Right forelimb (tissue), 1 donor: Measurements from ENCODE around the gene ROR2.
A peak's percentile ranks its signal among the peaks of the same experiment; 100 is the strongest.

Experiments
- DNase-seq: peaks from one replicate; pipeline ENCODE4 v3.0.0-alpha.2; 2018

The ROR2 gene

GRCh38 chr9:91839926-91840465 lies 110.0 kb downstream of the ROR2 start:
- DNase-seq, result no peak

GRCh38 chr9:91837981-91838731 lies 111.9 kb downstream of the ROR2 start:
- DNase-seq, result no peak

GRCh38 chr9:91836515-91836914 lies 113.5 kb downstream of the ROR2 start:
- DNase-seq, result no peak

- no peak for DNase-seq
Measured at GRCh38 chr9:91835632-91836031, 114.4 kb downstream of the ROR2 start.

- DNase-seq, result no peak
Measured at GRCh38 chr9:91835216-91835615, 114.8 kb downstream of the ROR2 start.

GRCh38 chr9:91834740-91835139 lies 115.3 kb downstream of the ROR2 start:
- DNase-seq, result no peak

GRCh38 chr9:91833878-91834255 lies 116.2 kb downstream of the ROR2 start:
- DNase-seq, result no peak

- DNase-seq, result no peak
Measured at GRCh38 chr9:91833096-91833877, 116.7 kb downstream of the ROR2 start.

- no peak for DNase-seq
Measured at GRCh38 chr9:91832322-91832721, 117.7 kb downstream of the ROR2 start.

GRCh38 chr9:91825866-91826265 lies 124.2 kb downstream of the ROR2 start:
- no peak for DNase-seq

GRCh38 chr9:91825422-91825821 lies 124.6 kb downstream of the ROR2 start:
- no peak for DNase-seq

- peak; percentile 71 for DNase-seq
Measured at GRCh38 chr9:91824601-91825305, 125.3 kb downstream of the ROR2 start.

GRCh38 chr9:91824151-91824550 lies 125.9 kb downstream of the ROR2 start:
- DNase-seq, result no peak

- DNase-seq, result no peak
Measured at GRCh38 chr9:91820949-91821880, 128.8 kb downstream of the ROR2 start.

- DNase-seq, result no peak
Measured at GRCh38 chr9:91820126-91820750, 129.8 kb downstream of the ROR2 start.

GRCh38 chr9:91818647-91819403 lies 131.2 kb downstream of the ROR2 start:
- no peak for DNase-seq

- DNase-seq, result no peak
Measured at GRCh38 chr9:91818225-91818585, 131.8 kb downstream of the ROR2 start.

GRCh38 chr9:91817493-91818224 lies 132.4 kb downstream of the ROR2 start:
- no peak for DNase-seq

GRCh38 chr9:91817106-91817492 lies 132.9 kb downstream of the ROR2 start:
- DNase-seq, result no peak

GRCh38 chr9:91816356-91816755 lies 133.7 kb downstream of the ROR2 start:
- DNase-seq, result no peak
